ENCODE data around the gene HS3ST3B1.
A peak's percentile ranks its signal among the peaks of the same experiment; 100 is the strongest.

HS3ST3B1 gene

DNA sequence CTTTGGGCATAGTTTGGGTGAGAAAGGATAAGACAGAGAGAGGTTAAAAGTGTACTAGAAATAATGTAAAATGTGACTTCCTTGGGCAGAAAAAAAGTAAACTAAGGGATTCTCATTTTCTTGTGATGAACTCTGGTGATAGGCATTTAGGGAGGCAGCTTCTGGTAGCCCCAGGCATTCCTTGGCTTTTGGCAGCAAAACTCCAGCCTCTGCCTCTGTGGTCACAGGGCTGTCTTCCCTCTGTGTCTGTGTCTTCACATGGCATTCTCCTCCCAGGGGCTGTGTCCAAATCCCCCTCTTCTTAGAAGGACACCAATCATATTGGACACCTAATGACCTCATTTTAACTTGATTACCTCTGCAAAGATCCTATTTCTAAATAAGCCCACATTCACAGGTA, 54.7 kb downstream of the HS3ST3B1 start:
- no peak for DNase-seq (ENCODE audit: low read depth)

- no peak for DNase-seq (ENCODE audit: low read depth)
Measured at GRCh38 chr17:14359163-14360020, 58.5 kb downstream of the HS3ST3B1 start.

DNA sequence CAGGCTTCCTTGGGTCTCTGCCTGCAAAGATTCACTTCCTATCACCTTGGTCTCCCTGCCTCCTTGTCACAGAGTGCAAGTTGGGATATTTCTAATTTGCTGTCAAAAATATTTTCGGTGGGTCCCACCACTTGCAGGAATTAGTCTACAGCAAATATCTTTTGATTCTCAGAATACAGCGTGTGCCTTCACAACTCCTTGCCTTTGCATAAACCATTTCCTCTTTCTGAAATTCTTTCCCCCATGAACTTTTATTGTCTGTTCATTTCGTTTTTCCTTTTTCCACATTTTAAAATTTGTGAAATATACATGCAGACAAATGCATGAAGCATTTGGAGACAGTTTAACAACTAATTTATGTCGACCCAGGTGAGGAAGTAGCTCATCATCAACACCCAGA, 60.0 kb downstream of the HS3ST3B1 start:
- DNase-seq (ENCODE audit: low read depth) = no peak

DNA sequence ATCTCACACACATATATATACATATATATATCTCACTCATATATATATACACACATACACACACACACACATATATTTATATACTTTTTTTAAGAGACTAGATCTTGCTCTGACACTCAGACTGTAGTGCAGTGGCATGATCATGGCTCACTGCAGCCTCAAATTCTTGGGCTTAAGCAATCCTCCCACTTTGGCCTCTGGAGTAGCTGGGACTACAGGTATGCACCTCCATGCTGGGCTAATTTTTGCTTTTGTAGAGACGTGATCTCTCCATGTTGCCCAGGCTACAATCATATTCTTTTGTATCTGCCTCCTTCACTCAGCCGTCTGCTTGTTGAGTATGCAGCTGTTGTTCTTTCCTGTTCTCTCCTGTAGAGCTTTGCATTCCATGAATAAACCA, 60.6 kb downstream of the HS3ST3B1 start:
- DNase-seq (ENCODE audit: low read depth) = no peak

GRCh38 chr17:14361945-14362508, 61.1 kb downstream of the HS3ST3B1 start:
- no peak for DNase-seq (ENCODE audit: low read depth)

- DNase-seq (ENCODE audit: low read depth) = no peak
Measured at GRCh38 chr17:14366199-14366598, 65.3 kb downstream of the HS3ST3B1 start.

DNA sequence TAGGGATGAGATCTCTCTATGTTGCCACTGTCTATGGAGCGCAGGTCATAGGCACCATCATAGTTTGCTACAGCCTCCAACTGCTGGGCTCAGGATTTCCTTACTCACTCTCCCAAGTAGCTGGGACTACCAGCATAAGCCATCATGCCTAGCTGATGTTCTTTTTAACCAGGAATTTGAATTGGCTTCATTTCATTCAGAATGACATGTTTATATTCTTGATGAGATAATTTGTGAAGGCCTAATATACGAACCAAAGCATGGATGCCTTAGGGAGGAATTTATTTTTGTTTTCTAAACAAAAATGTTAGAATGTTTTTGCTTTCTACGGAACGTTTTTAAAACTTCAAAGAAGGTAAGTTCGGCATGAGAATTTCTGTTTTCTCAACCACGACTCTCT, 71.6 kb downstream of the HS3ST3B1 start:
- DNase-seq (ENCODE audit: low read depth) = no peak

DNA sequence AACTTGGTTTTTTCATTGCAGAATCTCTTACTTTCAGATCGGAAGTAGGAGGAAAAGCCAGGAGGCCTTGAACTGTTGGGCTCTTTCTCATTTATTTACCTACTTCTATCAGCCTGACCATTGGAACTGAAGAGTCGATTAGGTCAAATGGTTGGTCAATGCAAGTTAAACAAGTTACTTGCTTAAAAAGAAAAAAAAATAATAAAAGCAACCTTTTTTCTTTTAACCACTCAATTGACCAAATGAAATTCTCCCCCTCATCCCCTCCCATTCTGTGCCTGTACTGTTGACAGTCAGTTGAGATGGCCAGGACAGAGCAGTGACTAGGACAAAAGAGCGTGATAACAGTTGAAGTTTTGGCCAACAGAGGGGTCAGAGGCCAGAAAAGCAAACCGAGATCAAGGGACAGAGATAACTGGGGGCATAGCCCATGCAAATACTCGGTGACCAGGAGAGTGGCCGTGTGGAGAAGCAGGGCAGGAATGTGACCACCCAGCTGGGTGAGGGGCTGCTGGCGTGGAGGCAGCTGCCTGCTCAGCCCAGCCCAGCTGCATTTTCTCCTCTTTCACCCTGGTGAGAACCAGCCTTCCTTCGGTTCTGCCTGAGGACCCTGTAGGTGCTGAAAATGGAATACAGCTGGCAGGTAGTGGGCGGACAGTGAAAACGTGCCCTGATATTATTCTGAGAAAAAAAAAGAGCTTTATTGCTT, 72.2 kb downstream of the HS3ST3B1 start:
- no peak for DNase-seq (ENCODE audit: low read depth)

DNA sequence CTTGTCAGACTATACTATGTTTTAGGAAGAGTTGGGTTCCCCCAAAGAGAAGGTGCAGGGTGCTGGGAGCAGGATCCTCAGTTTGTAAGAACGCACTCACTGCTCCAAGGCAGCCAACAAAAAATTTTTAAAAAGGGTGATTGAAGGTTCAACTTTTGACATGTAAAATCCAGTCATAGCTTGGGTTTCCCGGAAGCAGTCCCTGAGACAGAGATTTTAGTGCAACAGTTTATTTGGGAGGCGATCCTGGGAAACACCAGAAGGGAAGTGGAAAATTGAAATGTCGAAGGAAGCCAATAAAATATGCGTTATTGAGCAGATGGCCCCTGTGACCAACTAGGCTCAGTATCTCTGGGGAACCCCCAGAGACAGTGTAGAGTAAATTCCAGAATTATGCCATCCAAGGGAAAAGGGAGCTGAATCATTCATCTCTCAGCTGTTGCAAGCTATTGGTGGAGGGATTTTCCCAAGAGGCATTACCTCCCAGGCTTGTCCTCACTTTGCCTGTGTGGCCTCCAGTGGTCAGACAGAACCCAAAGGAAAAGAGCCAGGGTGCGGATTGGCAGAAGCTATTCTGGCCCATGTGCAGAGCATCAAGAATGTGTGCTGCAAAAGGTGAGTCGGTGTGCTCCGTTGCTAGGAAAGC, 72.9 kb downstream of the HS3ST3B1 start:
- peak; percentile 20 for DNase-seq (ENCODE audit: low read depth)

DNA sequence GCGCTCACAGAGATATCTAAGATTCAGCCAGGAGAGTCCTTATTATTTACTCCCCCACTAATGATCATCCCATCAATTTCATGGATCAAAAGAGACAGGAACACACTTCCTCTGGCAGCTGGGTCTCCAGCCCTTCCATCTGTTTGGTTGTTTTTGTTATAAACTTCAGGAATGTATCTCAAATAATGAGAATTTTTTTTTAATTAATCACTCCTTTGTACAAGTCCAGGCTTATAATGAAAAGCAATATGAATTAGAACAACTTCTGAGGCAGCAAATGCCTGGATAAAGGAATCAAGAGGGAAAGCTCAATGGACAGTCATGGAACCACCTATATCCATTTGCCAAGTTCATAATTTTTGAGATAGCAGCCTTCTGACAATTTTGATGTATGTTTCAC, 73.4 kb downstream of the HS3ST3B1 start:
- no peak for DNase-seq (ENCODE audit: low read depth)

- DNase-seq (ENCODE audit: low read depth) = no peak
Measured at GRCh38 chr17:14376666-14377065, 75.8 kb downstream of the HS3ST3B1 start.

DNA sequence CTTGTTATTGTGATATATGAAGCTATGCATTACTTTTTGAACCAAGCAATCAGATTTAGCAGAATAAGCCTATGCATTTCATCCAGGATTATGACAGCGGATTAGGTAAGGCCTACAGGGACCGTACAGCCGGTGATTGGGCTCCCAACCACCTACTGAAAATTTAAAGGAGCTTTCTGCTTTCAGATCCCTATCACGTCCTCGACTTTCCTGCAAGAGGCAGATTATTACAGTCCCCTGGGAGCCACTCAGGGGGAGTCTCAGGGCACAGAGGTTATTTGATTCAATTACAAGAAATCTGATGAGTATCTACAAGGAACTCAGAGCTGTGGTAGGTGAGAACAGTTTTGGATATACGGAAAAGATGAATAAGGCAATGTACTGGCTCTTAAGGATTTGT, 80.7 kb downstream of the HS3ST3B1 start:
- DNase-seq (ENCODE audit: low read depth) = no peak

GRCh38 chr17:14387036-14387435, 86.2 kb downstream of the HS3ST3B1 start:
- no peak for DNase-seq (ENCODE audit: low read depth)

- DNase-seq (ENCODE audit: low read depth) = no peak
Measured at GRCh38 chr17:14389681-14390080, 88.8 kb downstream of the HS3ST3B1 start.

- DNase-seq (ENCODE audit: low read depth) = no peak
Measured at GRCh38 chr17:14393723-14394122, 92.8 kb downstream of the HS3ST3B1 start.

DNA sequence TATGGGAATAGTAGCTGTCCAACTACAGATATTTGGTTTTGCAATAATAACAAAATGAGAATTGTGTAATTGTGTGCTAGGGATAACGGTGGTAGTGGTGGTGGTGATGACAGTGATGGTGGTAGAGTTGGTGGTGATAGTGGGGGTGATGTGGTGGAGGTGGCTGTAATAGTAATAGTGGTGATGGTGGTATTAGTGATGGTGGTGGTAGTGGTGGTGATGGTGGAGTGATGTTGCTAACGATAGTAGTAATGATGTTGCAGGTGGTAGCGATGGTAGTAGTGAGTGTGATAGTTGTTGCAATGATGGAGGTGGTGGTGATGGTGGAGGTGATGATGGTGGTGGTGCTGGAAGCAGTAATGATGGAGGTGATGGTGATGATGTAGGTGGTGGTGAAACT, 94.4 kb downstream of the HS3ST3B1 start:
- DNase-seq (ENCODE audit: low read depth) = no peak

DNA sequence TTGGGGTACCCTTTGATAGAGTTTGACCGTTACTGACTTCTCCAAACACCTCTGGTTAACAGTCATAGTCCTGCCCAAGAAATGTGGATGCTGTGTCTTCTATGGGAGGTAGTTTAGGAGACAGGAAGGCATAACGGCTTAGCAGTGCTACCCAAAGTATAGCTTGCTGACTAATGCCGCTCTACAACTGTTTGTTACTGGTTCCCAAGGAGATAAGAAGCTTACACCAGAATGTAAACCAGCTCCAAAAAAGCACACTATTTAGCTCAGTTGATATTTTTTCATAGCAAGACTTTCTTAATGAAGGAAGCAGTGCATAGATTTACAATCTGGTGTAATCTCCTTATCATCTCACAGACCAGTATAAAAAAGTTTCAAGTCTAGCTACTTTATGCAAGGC, 95.7 kb downstream of the HS3ST3B1 start:
- DNase-seq (ENCODE audit: low read depth) = peak; percentile 10

DNA sequence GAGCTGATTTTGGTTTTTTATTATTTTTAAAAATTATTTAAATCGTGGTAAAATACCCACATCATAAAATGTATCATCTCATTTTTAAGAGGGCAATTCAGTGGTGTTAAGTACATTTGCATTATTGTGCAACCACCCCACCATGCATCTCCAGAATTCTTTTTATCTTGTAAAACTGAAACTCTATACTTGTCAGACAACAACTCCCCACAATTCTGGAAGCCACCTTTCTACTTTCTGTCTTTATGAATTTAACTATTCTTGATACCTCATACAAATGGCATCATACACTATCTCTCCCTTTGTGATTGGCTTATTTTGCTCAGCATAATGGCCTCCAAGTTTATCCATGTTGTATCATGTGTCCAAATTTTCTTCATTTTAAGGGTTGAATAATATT, 97.9 kb downstream of the HS3ST3B1 start:
- DNase-seq (ENCODE audit: low read depth) = no peak

Data from amniotic epithelial cell (primary cell).